SK-N-SH (cell line): ENCODE results near the gene AFAP1L1. TPM values are rescaled to one million over a fixed set of nuclear protein-coding genes. Genes with fewer than 3 reads are reported as not detected.
A peak's percentile ranks its signal among the peaks of the same experiment; 100 is the strongest.

ENCODE experiments used
- CTCF ChIA-PET: fragments of 300-600, 350-600 bp; formaldehyde crosslinking; extraction: SDS; loops from one replicate; lab custom pipeline; 2021; lab: Yijun Ruan, JAX
- POLR2A ChIA-PET: fragments of 350-600 bp; sonication (Branson Sonifier 250); formaldehyde crosslinking; extraction: SDS; loops from one replicate; lab custom pipeline; 2020; ENCODE audit warnings: antibody characterized with exemption, inconsistent platforms; lab: Yijun Ruan, JAX
- DNase-seq: peaks from one replicate; pipeline ENCODE4 v3.0.0; 2012
- H2AFZ ChIP-seq: fragments of 200-600 bp; sonication (generic); 2 replicates; pipeline ENCODE4 v1.8.1; 2016; ENCODE audit warnings: antibody characterized with exemption, mild to moderate bottlenecking, low read depth
- H3F3A ChIP-seq: fragments of 200-600 bp; sonication (generic); replicated peaks from 2 replicates; pipeline ENCODE3; 2016; ENCODE audit warnings: antibody characterized with exemption, mild to moderate bottlenecking; ENCODE audit not compliant: insufficient read depth
- H3K27ac ChIP-seq, 2 experiments: fragments of 200-500 bp in 1 of 2; fragments of 200-600 bp in 1 of 2; sonication (Bioruptor generic) in 1 of 2; sonication (generic), shearing (Covaris generic) in 1 of 2; 2 replicates each; pipeline versions ENCODE4 v1.5.1 to v1.6.1; 2014 to 2016; ENCODE audit warnings: low read depth in 2 of 2, inconsistent platforms in 1 of 2, low read length in 1 of 2, mild to moderate bottlenecking in 1 of 2, mixed read lengths in 1 of 2
- H3K27me3 ChIP-seq: fragments of 200-600 bp; sonication (generic), shearing (Covaris generic); 2 replicates; pipeline ENCODE4 v1.6.1; 2016; ENCODE audit warnings: mixed run types; ENCODE audit not compliant: insufficient read depth
- H3K36me3 ChIP-seq, 2 experiments: fragments of 200-500 bp in 1 of 2; fragments of 200-600 bp in 1 of 2; sonication (Bioruptor generic) in 1 of 2; sonication (generic) in 1 of 2; replicated peaks in 1 of 2; 2 replicates each; pipeline versions ENCODE3 to v1.5.1; 2014 to 2016; ENCODE audit warnings: low read length in 1 of 2, mild to moderate bottlenecking in 1 of 2; ENCODE audit not compliant: insufficient read depth in 2 of 2, control insufficient read depth in 1 of 2
- H3K4me1 ChIP-seq, 2 experiments: fragments of 200-500 bp in 1 of 2; fragments of 200-600 bp in 1 of 2; sonication (Bioruptor generic) in 1 of 2; sonication (generic), shearing (Covaris generic) in 1 of 2; 2 replicates each; pipeline versions ENCODE4 v1.5.1 to v1.6.1; 2014 to 2016; ENCODE audit warnings: low read depth in 1 of 2, low read length in 1 of 2, mixed run types in 1 of 2; ENCODE audit not compliant: insufficient read depth in 2 of 2, control insufficient read depth in 1 of 2
- H3K4me2 ChIP-seq: fragments of 200-600 bp; sonication (generic), shearing (Covaris generic); 2 replicates; pipeline ENCODE4 v1.6.1; 2017; ENCODE audit warnings: mixed run types
- H3K4me3 ChIP-seq, 2 experiments: fragments of 200-500 bp in 1 of 2; fragments of 200-600 bp in 1 of 2; sonication (Bioruptor generic) in 1 of 2; sonication (generic), shearing (Covaris generic) in 1 of 2; 2 replicates each; pipeline versions ENCODE4 v1.5.1 to v1.8.1; 2014 to 2016; ENCODE audit warnings: low read depth in 2 of 2, inconsistent platforms in 1 of 2, low read length in 1 of 2, mild to moderate bottlenecking in 1 of 2, mixed read lengths in 1 of 2, moderate library complexity in 1 of 2
- H3K79me2 ChIP-seq: fragments of 200-600 bp; sonication (generic); 2 replicates; pipeline ENCODE4 v1.8.1; 2017; ENCODE audit warnings: mild to moderate bottlenecking; ENCODE audit not compliant: insufficient read depth
- H3K9ac ChIP-seq: fragments of 200-600 bp; sonication (generic); 2 replicates; pipeline ENCODE4 v1.6.1; 2017; ENCODE audit warnings: mixed run types
- H3K9me2 ChIP-seq: fragments of 200-600 bp; sonication (generic); 2 replicates; pipeline ENCODE4 v1.6.1; 2017; ENCODE audit warnings: mixed run types
- H3K9me3 ChIP-seq: fragments of 200-600 bp; sonication (generic); 2 replicates; pipeline ENCODE4 v1.6.1; 2017; ENCODE audit warnings: mixed run types, mild to moderate bottlenecking, moderate library complexity
- H4K20me1 ChIP-seq: fragments of 200-600 bp; sonication (generic); 2 replicates; pipeline ENCODE4 v1.6.1; 2017; ENCODE audit warnings: mild to moderate bottlenecking, mixed run types; ENCODE audit not compliant: insufficient read depth
- CHD2 ChIP-seq: fragments of 150-350 bp; IDR thresholded peaks from 2 replicates; pipeline ENCODE4 v1.6.1; 2018; ENCODE audit warnings: low read length; ENCODE audit not compliant: partially characterized antibody
- CTCF ChIP-seq: fragments of 200-600 bp; sonication (generic); IDR thresholded peaks from 2 replicates; pipeline ENCODE4 v1.6.1; 2017; ENCODE audit warnings: antibody characterized with exemption, mild to moderate bottlenecking, moderate library complexity
- ELF1 ChIP-seq: IDR thresholded peaks from 2 replicates; pipeline ENCODE4 v1.4.0; 2012
- EZH2phosphoT487 ChIP-seq: fragments of 200-600 bp; sonication (generic); IDR thresholded peaks from 2 replicates; pipeline ENCODE4 v1.6.1; 2017; ENCODE audit warnings: low read depth, mixed run types, mild to moderate bottlenecking, antibody characterized with exemption, moderate library complexity, borderline replicate concordance
- FOXJ3 ChIP-seq: sonication (generic); formaldehyde crosslinking; IDR thresholded peaks from 2 replicates; pipeline ENCODE4 v1.5.1; 2020; ENCODE audit warnings: mild to moderate bottlenecking, missing genetic modification reagents
- MEF2A ChIP-seq: IDR thresholded peaks from 2 replicates; pipeline ENCODE4 v1.4.0; 2012; ENCODE audit warnings: low read depth, borderline replicate concordance
- NFIC ChIP-seq: IDR thresholded peaks from 2 replicates; pipeline ENCODE4 v1.4.0; 2012; ENCODE audit warnings: borderline replicate concordance
- RAD21 ChIP-seq: IDR thresholded peaks from 2 replicates; pipeline ENCODE4 v1.6.1; 2012; ENCODE audit warnings: mild to moderate bottlenecking, low read length
- REST ChIP-seq: IDR thresholded peaks from 2 replicates; pipeline ENCODE4 v1.6.1; 2012; ENCODE audit warnings: mild to moderate bottlenecking, low read depth, low read length, moderate library complexity
- SMC3 ChIP-seq: IDR thresholded peaks from 2 replicates; pipeline ENCODE4 v1.6.1; 2012; ENCODE audit warnings: low read depth, low read length, improper control_type of control experiment
- TAF1 ChIP-seq: IDR thresholded peaks from 2 replicates; pipeline ENCODE4 v1.6.1; 2012; ENCODE audit warnings: low read depth, mild to moderate bottlenecking, low read length, moderate library complexity, borderline replicate concordance
- TCF12 ChIP-seq: IDR thresholded peaks from 2 replicates; pipeline ENCODE4 v1.4.0; 2012
- YY1 ChIP-seq: IDR thresholded peaks from 2 replicates; pipeline ENCODE4 v1.4.0; 2012; ENCODE audit warnings: low read depth, mild to moderate bottlenecking
- WGBS: methylation state at CpG from one replicate; pipeline ENCODE4 v1.1.6; 2017; ENCODE audit warnings: low lambda C conversion rate; 5-methylcytosine and 5-hydroxymethylcytosine counted together
- polyA plus RNA-seq, 3 experiments: library from polyadenylated mRNA; depleted of rRNA; stranded (reverse); fragments of >200 nt; gene quantifications; 2 replicates each; pipeline ENCODE4 v1.2.3, GENCODE V29; 2012

The AFAP1L1 gene
- polyA plus RNA-seq, 1 of the 3 experiments (the other 2 are of a cell fraction), result 0.82 TPM

- no peaks in the 10 kb centered on the region for H4K20me1 ChIP-seq
- ChIA-PET POLR2A (interaction anchor here (0.6 to 1.8 kb wide), 4 partner anchors 9 to 67 kb away, joined by 3 to 9 read pairs (median 6); partner anchors contain the start of gene PCYOX1L), CTCF (interaction anchor here (0.6 to 41.4 kb wide), 38 partner anchors 9 to 266 kb away, joined by 3 to 1751 read pairs (median 6); partner anchors contain the start of genes CSNK1A1, IL17B and PCYOX1L)
- DNase-seq, result peak; percentile 87
- H3K27ac ChIP-seq, result no peak overlapping the region; a peak in 1 of 4 replicates
- H3K9ac ChIP-seq, result no peak overlapping the region
- H3K4me3 ChIP-seq, result no peak overlapping the region; a peak in 1 of 4 replicates
- no peaks in the 10 kb centered on the region for H3K79me2 ChIP-seq
- no peaks in the 10 kb centered on the region for H3K36me3 ChIP-seq
- H3K9me3 ChIP-seq, result no peaks in the 10 kb centered on the region
- no peaks in the 10 kb centered on the region for H3F3A ChIP-seq
- no peaks in the 10 kb centered on the region for H3K9me2 ChIP-seq
- no peak overlapping the region for H2AFZ ChIP-seq
- 17% methylated on average over 8 of the region's 14 CpGs for WGBS
- H3K4me2 ChIP-seq, result no peak overlapping the region
- H3K27me3 ChIP-seq, result no peaks in the 10 kb centered on the region
- H3K4me1 ChIP-seq, result peaks cover 0 to 14% of the 10 kb centered on the region in 2 experiments; a peak in 1 of 4 replicates
- no peak for TF ChIP-seq TCF12
- no peak for TF ChIP-seq ELF1
- TF ChIP-seq MEF2A, result no peak
- TF ChIP-seq NFIC, result no peak
- no peak for TF ChIP-seq TAF1
- TF ChIP-seq EZH2phosphoT487, result no peak
- peak; percentile 81 for TF ChIP-seq SMC3
- TF ChIP-seq RAD21, result peak; percentile 87
- TF ChIP-seq REST, result no peak
- TF ChIP-seq FOXJ3 (CRISPR knock-in tag), result no peak
- peak; percentile 20 for TF ChIP-seq CHD2
- TF ChIP-seq CTCF, result peak; percentile 88
- no peak for TF ChIP-seq YY1
- TF ChIP-seq, all 33 proteins: peak for 4
Observed at GRCh38 chr5:149367249-149367971, 95.8 kb downstream of the AFAP1L1 start.
